T-cell (primary cell): ENCODE results near the gene SOX18. TPM values are rescaled to one million over a fixed set of nuclear protein-coding genes. Genes with fewer than 3 reads are reported as not detected.
A peak's percentile ranks its signal among the peaks of the same experiment; 100 is the strongest.

Experiments
- ATAC-seq, 4 experiments: fragments of 200-7000 bp in 3 of 4; fragments of 150-1000 bp in 1 of 4; cut with Tn5 transposase; replicated peaks in 1 of 4; 1 replicate in 3 of 4; 2 replicates in 1 of 4; pipeline ENCODE4 v1.10.0; 2021; ENCODE audit warnings: moderate library complexity in 3 of 4, mild to moderate bottlenecking in 2 of 4, moderate number of reproducible peaks in 1 of 4
- CTCF ChIA-PET, 2 donors: fragments of 300-600 bp; sonication (Branson Sonifier 250); formaldehyde crosslinking; loops; one replicate each; lab custom pipeline; 2022; ENCODE audit warnings: antibody characterized with exemption in 2 of 2; lab: Charles Lee
- POLR2A ChIA-PET, 2 donors: fragments of 300-600 bp; sonication (Branson Sonifier 250); formaldehyde crosslinking; loops; one replicate each; lab custom pipeline; 2022; ENCODE audit warnings: antibody characterized with exemption in 2 of 2; lab: Charles Lee
- DNase-seq, 35 experiments: peaks; one replicate each; pipeline versions ENCODE4 v3.0.0 to v3.0.0-alpha.2; 2013 to 2023
- H3K27ac ChIP-seq: one replicate; pipeline ENCODE4 v1.5.1; 2013; ENCODE audit warnings: low read length
- H3K27me3 ChIP-seq, 2 experiments: replicated peaks in 1 of 2; 1 replicate in 1 of 2; 2 replicates in 1 of 2; pipeline versions ENCODE4 v1.6.1 to v1.7.0; 2013; ENCODE audit warnings: low read length in 1 of 2, mixed read lengths in 1 of 2; ENCODE audit not compliant: control insufficient read depth in 2 of 2, insufficient read depth in 2 of 2; ENCODE audit errors: extremely low read depth in 1 of 2
- H3K36me3 ChIP-seq, 2 donors: 1 replicate in 1 of 2; 2 replicates in 1 of 2; pipeline versions ENCODE4 v1.6.1 to v1.7.0; 2013; ENCODE audit warnings: low read length in 1 of 2; ENCODE audit not compliant: control insufficient read depth in 2 of 2, insufficient read depth in 1 of 2; ENCODE audit errors: extremely low read depth in 1 of 2
- H3K4me1 ChIP-seq, 2 experiments: 1 replicate in 1 of 2; 2 replicates in 1 of 2; pipeline versions ENCODE4 v1.6.1 to v1.7.0; 2013; ENCODE audit warnings: low read length in 2 of 2, mixed read lengths in 1 of 2; ENCODE audit not compliant: insufficient read depth in 2 of 2, control insufficient read depth in 1 of 2; ENCODE audit errors: extremely low read depth in 1 of 2
- H3K4me3 ChIP-seq, 2 donors: 1 replicate in 1 of 2; 2 replicates in 1 of 2; pipeline versions ENCODE4 v1.5.1 to v1.7.0; 2013; ENCODE audit warnings: mild to moderate bottlenecking in 2 of 2, low read length in 1 of 2, moderate library complexity in 1 of 2; ENCODE audit not compliant: control insufficient read depth in 1 of 2; ENCODE audit errors: extremely low read depth in 1 of 2
- H3K9me3 ChIP-seq: 2 replicates; pipeline ENCODE4 v1.7.0; 2013
- H3K27ac Mint-ChIP-seq, 2 donors: one replicate each; pipeline ENCODE4 v1.8.0; 2020 to 2021; ENCODE audit warnings: mild to moderate bottlenecking in 2 of 2, mixed read lengths in 2 of 2
- H3K27me3 Mint-ChIP-seq, 2 donors: one replicate each; pipeline ENCODE4 v1.8.0; 2021 to 2022; ENCODE audit warnings: mixed read lengths in 2 of 2
- H3K36me3 Mint-ChIP-seq: one replicate; pipeline ENCODE4 v1.8.0; 2021; ENCODE audit warnings: mixed read lengths
- H3K4me1 Mint-ChIP-seq, 3 donors: one replicate each; pipeline ENCODE4 v1.8.0; 2020 to 2022; ENCODE audit warnings: mixed read lengths in 3 of 3, mild to moderate bottlenecking in 1 of 3
- H3K4me3 Mint-ChIP-seq, 3 donors: one replicate each; pipeline ENCODE4 v1.8.0; 2020 to 2022; ENCODE audit warnings: mild to moderate bottlenecking in 3 of 3, mixed read lengths in 3 of 3, moderate library complexity in 3 of 3
- H3K9me3 Mint-ChIP-seq, 3 donors: one replicate each; pipeline ENCODE4 v1.8.0; 2020 to 2022; ENCODE audit warnings: mixed read lengths in 3 of 3
- WGBS: methylation state at CpG from one replicate; pipeline ENCODE4 v1.1.5; 2013; ENCODE audit warnings: missing lambda C conversion rate; ENCODE audit not compliant: insufficient coverage; 5-methylcytosine and 5-hydroxymethylcytosine counted together
- total RNA-seq, 35 experiments: library from RNA in 6 of 35; stranded (reverse) in 6 of 35; fragments of 120-200 nt in 1 of 35; gene quantifications; one replicate each; pipeline versions ENCODE4 v1.2.1 to v1.2.4 and lab custom pipeline; 2013 to 2026

The SOX18 gene
- total RNA-seq, 5 donors from 2014 or later (not counting 1 experiment from before 2014, with no cell fraction given) = 0.35 to 0.56 (median 0.44) TPM; not detected in 2

DNA sequence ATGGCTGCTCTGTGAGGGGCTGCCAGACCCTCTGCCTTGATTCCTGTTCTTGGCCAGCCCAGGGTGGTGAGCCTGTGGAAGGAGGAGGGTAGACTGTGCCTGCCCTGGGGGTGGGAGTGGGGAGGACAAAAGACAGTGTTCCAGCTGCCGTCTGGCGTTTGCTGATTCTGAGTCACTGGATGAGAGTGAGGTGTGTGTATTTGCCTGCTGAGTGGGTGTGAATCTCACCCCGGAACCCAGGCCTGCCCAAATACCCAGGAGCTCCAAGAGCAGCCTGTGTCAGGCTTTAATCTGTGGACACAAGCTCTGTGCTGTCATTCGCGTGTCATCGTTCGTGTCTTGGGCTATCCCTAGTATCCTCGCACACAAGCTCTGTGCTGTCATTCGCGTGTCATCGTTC lies 37.4 kb upstream of the SOX18 start:
- POLR2A ChIA-PET = no interaction called here
- Histone ChIP-seq H3K9me3 (no peaks in the 10 kb centered on the region), H3K27ac (no peak overlapping the region), H3K4me1 (peaks cover 12 to 25% of the 10 kb centered on the region in 2 experiments), H3K4me3 (no peak overlapping the region), H3K36me3 (no peaks in the 10 kb centered on the region), H3K27me3 (peaks cover 0 to 41% of the 10 kb centered on the region in 2 experiments)
- Mint-ChIP-seq H3K4me1 (peaks cover 16 to 22% (median 20%) of the 10 kb centered on the region in 3 donors), H3K4me3 (no peak overlapping the region), H3K36me3 (no peaks in the 10 kb centered on the region), H3K27ac (no peak overlapping the region), H3K27me3 (peaks cover 0 to 8% of the 10 kb centered on the region in 2 donors), H3K9me3 (peaks cover 0 to 2% (median 0%) of the 10 kb centered on the region in 3 donors)
- 79% methylated on average over 3 of the region's 11 CpGs for WGBS
- CTCF ChIA-PET = no interaction called here
- DNase-seq (no peak), ATAC-seq (no peak)

DNA sequence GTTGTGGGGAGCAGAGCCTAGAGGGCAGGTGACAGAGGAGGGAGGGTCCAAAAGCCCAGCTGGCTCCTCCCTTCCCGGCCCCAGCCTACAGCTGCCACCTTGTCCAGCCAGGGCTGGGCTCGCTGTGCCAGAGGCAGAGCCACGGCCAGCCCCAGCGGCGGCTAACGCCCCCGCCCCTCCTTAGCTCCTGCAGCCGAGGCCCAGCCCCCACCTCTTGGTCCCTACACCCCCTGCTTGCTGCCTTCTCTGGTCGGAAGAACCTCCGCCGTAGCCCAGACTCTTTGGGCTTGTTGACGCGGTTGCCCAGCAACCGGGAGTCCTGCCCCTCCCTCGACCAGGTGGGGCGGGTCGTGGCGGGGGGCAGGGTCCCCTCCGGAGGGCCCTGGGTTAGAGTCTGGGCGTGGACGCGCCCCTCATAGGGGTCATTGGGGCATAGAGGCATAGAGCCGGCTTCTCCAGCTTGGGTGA lies 35.3 kb upstream of the SOX18 start:
- peaks cover 20 to 44% of the 10 kb centered on the region in 2 experiments for H3K4me1 ChIP-seq
- no peak for DNase-seq
- peak overlapping the region; percentile 78 to 88 (median 84) for H3K4me3 Mint-ChIP-seq
- H3K9me3 Mint-ChIP-seq = peaks cover 0 to 2% (median 0%) of the 10 kb centered on the region in 3 donors
- no peak overlapping the region for H3K27ac Mint-ChIP-seq
- WGBS = 7% methylated on average over 7 of the region's 23 CpGs
- H3K27ac ChIP-seq = no peak overlapping the region
- peaks cover 0 to 32% of the 10 kb centered on the region in 2 experiments for H3K27me3 ChIP-seq
- H3K4me3 ChIP-seq = peak overlapping the region in 1 of 2 donors; percentile 71
- ChIA-PET CTCF (interaction anchor here in 1 of 2 donors (1.6 kb wide), 1 partner anchor 46 kb away, joined by 3 read pairs; no protein-coding TSS in a partner anchor), POLR2A (no interaction called here)
- H3K36me3 Mint-ChIP-seq = no peaks in the 10 kb centered on the region
- H3K9me3 ChIP-seq = no peaks in the 10 kb centered on the region
- ATAC-seq = no peak
- H3K27me3 Mint-ChIP-seq = peaks cover 0 to 8% of the 10 kb centered on the region in 2 donors
- no peaks in the 10 kb centered on the region for H3K36me3 ChIP-seq
- H3K4me1 Mint-ChIP-seq = peaks cover 27 to 39% (median 31%) of the 10 kb centered on the region in 3 donors

DNA sequence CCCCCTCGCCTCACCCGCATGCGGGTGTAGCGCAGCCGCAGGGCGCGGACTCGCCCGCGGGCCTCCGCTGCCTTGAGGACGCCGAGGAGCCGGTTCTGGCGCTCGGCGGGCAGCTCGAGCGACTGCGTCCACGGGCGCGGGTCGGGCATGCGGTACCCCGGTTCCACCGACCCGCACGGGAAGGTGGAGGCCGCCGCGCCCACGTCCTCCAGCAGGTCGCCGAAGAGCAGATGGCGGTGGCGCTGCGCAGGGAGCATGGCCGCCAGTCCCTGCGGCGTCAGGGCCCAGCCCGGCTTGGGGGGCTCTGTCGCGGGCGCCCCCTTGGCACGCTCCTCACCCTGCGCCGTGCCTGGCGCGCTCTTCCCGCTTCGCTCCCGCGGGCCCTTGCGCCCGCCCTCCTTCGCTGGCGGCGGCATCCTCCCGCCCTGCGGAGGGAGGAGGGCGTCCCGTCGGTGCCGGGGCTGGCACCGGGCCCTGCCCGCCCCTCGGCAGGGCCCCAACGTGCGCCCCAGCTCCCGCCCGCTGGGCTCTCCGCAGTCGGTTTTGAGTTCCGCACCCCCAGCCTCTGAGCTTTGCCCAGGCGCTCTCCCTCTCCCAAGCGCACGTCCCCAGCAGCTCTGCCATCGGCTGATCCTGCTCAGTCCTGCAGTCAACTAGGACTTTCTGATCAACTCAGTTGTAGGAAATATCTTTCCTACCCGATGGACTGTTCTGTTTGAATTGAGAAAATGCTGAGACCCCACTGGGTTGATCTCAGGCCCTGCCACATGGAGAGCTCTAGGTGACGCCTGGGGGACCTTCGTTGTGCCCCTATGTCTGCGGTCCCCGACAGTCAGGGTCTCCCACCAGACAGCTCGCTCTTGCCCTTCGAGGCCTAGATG lies 34.6 kb upstream of the SOX18 start, which contains the start of gene LKAAEAR1:
TSS of gene LKAAEAR1 (minus strand) at position 595 of the 881 bp plus-strand sequence. CDS start at position 416, 179 bp downstream.
- Mint-ChIP-seq H3K4me1 (peaks cover 29 to 39% (median 32%) of the 10 kb centered on the region in 3 donors), H3K9me3 (peaks cover 0 to 2% (median 0%) of the 10 kb centered on the region in 3 donors), H3K27ac (peak within 1 kb of the TSS in 1 of 2 donors; percentile 75), H3K36me3 (no peaks in the 10 kb centered on the region), H3K4me3 (peak within 1 kb of the TSS; percentile 78 to 88 (median 84)), H3K27me3 (peaks cover 0 to 8% of the 10 kb centered on the region in 2 donors)
- Histone ChIP-seq H3K27me3 (peaks cover 0 to 30% of the 10 kb centered on the region in 2 experiments), H3K4me3 (peak within 1 kb of the TSS; percentile 35 to 71), H3K4me1 (peaks cover 20 to 46% of the 10 kb centered on the region in 2 experiments), H3K36me3 (no peaks in the 10 kb centered on the region), H3K9me3 (no peaks in the 10 kb centered on the region), H3K27ac (no peak within 1 kb of the TSS)
- ATAC-seq = peak in 3 of 4 experiments; percentile 3 to 7 (median 4)
- ChIA-PET POLR2A (no interaction called here), CTCF (interaction anchor here in 1 of 2 donors (1.6 kb wide), 2 partner anchors 45 to 348 kb away, joined by 3 read pairs; partner anchors contain the start of gene LIME1)
- WGBS = 2% methylated on average over 79 of the region's 86 CpGs
- DNase-seq = peak in 1 of 35 experiments; percentile 29

DNA sequence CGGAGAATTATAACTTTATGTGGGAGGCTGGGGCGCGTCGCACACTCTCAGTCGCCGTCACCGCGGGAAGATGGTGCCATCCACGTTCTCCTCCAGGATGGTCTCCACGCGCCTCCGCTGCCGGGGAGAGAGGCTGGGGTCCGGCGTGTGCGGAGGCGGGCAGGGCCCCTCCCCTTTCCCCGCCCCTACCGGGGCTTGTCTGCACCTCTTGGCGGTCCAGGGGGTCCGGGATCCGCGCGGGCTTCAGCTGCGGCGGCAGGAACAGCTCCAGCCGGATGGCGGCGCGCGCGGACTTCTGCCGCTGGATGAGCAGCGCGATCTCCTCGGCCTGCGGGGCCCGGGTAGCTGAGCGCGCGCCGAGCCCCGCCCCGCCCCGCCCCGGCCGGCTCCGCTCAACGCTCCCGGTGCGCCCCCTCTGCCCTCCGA lies 34.0 kb upstream of the SOX18 start:
- Histone ChIP-seq H3K36me3 (no peaks in the 10 kb centered on the region), H3K9me3 (no peaks in the 10 kb centered on the region), H3K27ac (no peak overlapping the region), H3K4me3 (peak overlapping the region; percentile 35 to 68), H3K27me3 (peaks cover 0 to 23% of the 10 kb centered on the region in 2 experiments), H3K4me1 (peaks cover 20 to 53% of the 10 kb centered on the region in 2 experiments)
- Mint-ChIP-seq H3K36me3 (no peaks in the 10 kb centered on the region), H3K9me3 (peaks cover 0 to 2% (median 0%) of the 10 kb centered on the region in 3 donors), H3K27me3 (peaks cover 0 to 8% of the 10 kb centered on the region in 2 donors), H3K27ac (peak overlapping the region in 1 of 2 donors; percentile 23), H3K4me3 (peak overlapping the region; percentile 65 to 79 (median 70)), H3K4me1 (peaks cover 31 to 39% (median 34%) of the 10 kb centered on the region in 3 donors)
- peak; percentile 46 to 62 (median 60) for ATAC-seq
- CTCF ChIA-PET = interaction anchor here in 1 of 2 donors (0.5 to 1.6 kb wide), 4 partner anchors 44 to 1961 kb away, joined by 3 to 5 read pairs (median 3); partner anchors contain the start of genes LIME1 and LSM14B
- DNase-seq = peak in 34 of 35 experiments; percentile 27 to 81 (median 50)
- POLR2A ChIA-PET = no interaction called here
- WGBS = 0% methylated on average over 47 of the region's 52 CpGs

DNA sequence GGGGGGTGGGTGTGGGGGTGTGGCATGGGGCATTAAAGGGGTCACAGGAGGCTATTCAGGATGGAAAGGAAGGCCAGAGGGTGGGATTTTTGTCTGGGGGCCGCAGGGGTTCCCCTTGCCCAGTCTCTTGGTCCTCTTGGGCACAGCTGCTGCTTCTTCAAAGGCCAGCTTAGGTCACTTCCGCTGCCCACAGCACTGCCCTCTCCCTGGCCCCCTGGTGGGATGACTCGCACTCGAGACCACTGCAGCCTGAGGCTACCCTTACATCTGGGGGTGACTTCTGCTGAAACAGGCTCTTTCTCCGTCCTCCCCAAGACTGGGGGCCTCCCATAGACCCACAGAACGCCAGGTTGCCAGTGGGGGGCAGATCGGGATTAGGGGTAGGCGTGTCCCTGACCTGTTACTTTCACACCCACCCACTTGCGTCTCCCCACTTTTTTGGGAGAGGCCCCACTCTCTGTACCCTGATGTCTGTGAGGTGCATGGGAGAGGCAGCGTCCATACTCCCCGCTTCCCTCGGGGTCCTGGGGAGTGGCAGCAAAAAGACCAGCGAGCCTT lies 33.5 kb upstream of the SOX18 start:
- DNase-seq (no peak), ATAC-seq (no peak)
- 40% methylated on average over 2 of the region's 13 CpGs for WGBS
- Mint-ChIP-seq H3K4me1 (peaks cover 32 to 39% (median 36%) of the 10 kb centered on the region in 3 donors), H3K27ac (peak overlapping the region in 1 of 2 donors; percentile 23), H3K36me3 (no peaks in the 10 kb centered on the region), H3K9me3 (peaks cover 0 to 2% (median 0%) of the 10 kb centered on the region in 3 donors), H3K4me3 (peak overlapping the region; percentile 65 to 79 (median 70)), H3K27me3 (peaks cover 0 to 6% of the 10 kb centered on the region in 2 donors)
- no peaks in the 10 kb centered on the region for H3K9me3 ChIP-seq
- H3K27ac ChIP-seq = no peak overlapping the region
- CTCF ChIA-PET = interaction anchor here (0.5 to 1.6 kb wide), 5 partner anchors 44 to 1961 kb away, joined by 3 to 5 read pairs (median 3); partner anchors contain the start of genes LIME1 (in 1 of the 2) and LSM14B (in 1 of the 2)
- peaks cover 0 to 23% of the 10 kb centered on the region in 2 experiments for H3K27me3 ChIP-seq
- peak overlapping the region; percentile 35 to 68 for H3K4me3 ChIP-seq
- peaks cover 20 to 58% of the 10 kb centered on the region in 2 experiments for H3K4me1 ChIP-seq
- H3K36me3 ChIP-seq = no peaks in the 10 kb centered on the region
- POLR2A ChIA-PET = no interaction called here
